GM19455 (cell line): ENCODE measurements around the gene ART4.

Experiments
- ATAC-seq: cut with Tn5 transposase; IDR thresholded peaks from one replicate; pipeline ENCODE4 v1.9.1; 2021; ENCODE audit not compliant: unreplicated experiment

The ART4 gene

DNA sequence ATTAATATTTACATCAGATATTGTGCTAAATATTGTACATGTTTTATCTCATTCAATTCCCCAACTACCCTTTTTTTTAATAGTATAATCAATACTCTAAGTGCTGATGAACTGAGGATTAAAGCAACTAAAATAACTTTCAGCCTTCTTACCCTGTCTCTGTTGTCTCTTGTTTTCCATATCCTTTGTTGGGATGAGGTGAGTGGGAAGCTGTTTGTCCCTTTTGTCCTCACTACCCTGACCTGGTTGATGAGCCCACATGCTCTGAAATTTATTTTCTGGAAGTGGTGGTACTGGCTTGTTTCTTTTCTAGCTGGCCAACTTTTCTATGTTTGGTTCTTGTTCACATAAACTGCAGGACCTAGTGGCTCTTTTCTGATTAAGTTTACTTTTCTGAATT lies 9.6 kb upstream of the ART4 start:
- no peak for ATAC-seq

DNA sequence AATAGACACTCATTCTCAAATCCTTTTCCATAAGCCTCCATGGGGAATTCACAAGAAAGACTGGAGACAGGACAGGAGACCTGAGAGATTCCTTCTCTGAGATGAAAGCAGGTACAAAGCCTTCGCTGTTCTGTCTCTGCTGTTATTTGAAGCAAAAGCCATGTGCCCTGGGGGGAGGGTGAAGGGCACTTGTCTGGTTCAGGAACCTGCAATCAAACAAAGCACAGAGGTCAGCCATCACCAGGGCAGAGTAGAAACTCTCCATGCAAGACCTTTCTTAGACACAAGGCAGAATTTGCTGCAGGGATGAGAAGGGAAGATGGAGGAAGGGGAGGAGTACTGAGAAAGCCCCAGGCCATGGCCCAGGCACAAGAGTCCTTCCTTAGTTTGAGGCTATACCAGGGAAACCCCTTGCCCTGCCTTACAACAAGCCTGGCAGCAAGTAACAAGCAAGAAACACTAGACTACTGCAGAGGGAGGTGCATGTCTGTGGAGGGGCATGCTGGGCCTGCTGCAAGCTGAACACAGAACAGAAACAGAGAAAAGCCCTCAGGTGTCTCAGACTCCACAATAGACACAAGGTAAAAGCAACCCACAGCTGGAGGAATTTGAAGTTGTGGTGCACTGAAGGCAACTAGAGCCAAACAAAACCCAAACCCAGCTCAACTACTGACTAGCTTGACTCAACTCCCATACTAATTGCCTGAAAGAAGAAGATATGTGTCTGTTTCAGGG lies 7.8 kb upstream of the ART4 start:
- peak; percentile 83 for ATAC-seq

DNA sequence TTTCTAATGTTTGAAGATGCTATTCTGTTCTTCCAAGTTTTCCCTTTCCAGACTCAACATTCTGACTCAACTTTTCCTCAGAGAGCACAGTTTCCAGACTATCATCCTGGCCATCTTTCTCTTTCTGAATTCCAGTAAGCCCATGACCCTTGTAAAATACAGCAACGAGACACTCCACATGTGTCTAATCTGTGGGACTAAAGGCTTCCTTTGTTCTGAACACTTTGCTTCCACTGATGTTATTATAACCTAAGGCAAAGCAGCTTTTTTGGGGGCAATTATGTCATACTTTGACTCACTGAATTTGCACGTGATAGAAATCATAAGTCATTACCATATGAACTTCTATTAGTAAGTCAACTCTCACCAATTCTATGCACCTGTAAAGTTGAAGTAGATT lies 6.3 kb upstream of the ART4 start:
- no peak for ATAC-seq

DNA sequence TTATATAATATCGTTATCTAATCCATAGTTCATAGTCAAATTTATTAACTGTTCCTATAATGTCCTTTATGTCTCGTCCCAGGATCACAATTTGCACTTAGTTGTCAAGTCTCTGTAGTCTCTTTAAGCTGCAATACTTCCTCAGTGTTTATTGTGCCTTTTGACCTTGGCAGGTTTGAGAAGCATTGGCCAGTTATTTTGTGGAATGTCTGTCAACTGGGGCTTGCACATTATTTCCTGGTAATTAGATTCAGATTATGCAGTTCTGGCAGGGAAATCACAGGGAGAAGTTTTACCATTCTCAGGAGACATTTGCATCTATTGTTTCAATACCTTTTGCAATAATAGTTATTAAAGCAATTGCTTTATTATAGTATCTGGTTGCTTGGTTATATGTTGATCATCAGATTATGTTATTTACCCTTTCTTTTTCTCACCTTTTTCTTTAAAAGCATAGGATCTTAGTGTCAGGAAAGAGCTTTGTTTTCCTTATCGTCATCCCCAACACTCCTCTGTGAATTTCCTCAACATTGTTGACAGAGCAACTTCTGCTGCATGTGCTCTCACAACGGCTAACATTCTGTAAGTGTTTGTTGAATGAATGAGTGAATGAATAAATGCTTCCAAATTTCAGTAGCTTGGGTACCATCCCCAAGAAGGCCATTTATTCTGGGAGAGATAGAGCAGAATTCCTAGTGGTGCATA lies 3.7 kb upstream of the ART4 start:
- ATAC-seq: no peak

DNA sequence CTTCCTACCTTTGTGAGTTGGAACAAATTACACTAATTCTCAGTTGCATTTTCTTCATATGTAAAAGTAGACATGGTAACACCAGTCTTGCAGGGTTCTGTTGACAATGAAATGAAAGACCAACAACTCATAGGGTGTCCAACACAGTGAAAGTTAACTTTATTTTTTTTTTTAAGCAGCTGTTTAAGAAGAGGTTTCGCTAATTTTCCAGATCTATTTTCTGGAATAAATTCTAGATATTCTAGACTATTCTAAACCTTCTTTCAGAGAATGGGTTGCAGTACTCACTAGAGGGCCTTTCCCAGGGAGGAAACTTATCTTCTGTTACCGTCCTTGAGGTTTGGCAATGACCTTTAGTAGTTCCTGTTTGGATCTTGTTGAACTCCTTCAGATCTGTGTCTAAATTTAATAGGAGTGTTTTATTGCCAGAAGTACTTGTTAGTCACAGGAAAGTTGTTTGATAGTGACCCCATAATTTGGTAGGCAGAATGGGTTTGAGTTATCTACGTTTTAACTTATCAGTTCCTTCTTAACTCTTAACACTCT lies 2.8 kb upstream of the ART4 start:
- no peak for ATAC-seq

DNA sequence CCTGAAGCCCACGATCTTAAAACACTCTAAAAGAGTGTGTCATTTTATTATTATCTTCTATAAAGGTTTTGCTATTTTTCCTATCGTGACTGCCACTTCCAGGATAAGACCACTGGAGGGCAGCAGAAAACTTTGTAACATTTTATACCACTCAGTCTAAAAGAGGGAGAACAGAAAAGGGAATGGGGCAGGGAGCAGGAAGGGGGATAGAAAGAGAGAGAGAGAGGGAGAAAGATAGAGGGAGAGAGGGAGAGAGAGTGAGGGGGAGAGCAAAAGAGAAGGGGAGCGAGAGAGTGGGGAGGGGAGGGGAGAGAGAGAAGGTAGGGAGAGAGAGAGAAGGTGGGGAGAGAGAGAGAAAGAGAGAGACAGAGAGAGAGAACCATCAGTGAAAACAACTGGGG lies 2.0 kb upstream of the ART4 start:
- no peak for ATAC-seq

DNA sequence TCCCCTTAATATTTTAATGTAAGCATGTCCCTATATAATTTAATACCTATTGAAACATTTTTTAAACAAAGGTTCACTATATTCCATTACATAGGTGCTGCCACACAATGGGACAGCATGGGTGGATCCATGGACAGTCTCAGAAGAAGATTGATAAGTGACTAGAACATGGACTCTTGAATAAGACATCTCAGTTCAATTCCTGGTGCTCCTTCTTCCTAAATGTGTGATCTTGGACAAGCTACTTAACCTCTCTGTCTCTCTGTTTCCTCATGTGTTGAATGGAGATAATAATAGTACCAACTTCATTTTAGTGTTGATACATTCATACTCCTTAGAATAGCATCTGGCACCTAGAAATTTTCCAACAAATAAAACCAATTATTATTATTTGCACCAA lies 1.1 kb upstream of the ART4 start:
- no peak for ATAC-seq

DNA sequence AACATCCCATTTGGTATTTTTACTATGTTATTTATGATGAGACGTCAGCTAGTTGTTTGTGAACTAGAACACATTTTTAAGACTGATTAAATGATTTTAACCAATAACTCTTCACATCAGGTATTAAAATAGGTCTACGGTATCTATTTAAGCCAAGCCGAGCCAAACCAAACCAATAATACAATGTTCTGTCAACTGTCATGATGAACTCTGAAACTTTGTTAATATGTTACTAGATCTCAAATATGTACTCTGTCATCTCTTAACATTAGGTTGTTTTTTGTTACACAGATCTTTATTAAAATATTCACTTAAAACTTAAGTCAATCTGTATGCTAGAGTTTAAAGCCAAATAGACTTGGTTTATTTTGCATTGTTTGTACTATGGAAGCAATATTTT lies 1.0 kb downstream of the ART4 start:
- ATAC-seq: no peak

DNA sequence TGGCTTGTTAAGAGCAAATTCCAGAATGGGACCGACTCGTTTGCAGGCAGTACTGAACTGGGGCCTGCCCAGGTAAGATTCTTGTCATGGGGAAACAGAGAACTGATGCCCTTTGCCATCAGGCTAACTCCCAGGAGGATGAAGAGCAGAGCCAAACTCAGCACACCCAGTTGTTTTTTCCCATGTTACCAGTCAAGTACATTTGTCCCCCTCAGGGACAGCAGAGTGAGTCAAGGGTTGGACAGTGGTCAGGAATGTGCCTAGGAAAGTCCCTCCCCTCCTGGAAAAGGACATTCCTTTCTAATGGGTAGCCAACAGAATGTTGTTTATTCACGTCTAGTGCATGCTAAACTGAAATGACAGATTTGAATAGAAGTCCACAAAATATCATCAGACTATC lies 1.6 kb downstream of the ART4 start:
- ATAC-seq: no peak

DNA sequence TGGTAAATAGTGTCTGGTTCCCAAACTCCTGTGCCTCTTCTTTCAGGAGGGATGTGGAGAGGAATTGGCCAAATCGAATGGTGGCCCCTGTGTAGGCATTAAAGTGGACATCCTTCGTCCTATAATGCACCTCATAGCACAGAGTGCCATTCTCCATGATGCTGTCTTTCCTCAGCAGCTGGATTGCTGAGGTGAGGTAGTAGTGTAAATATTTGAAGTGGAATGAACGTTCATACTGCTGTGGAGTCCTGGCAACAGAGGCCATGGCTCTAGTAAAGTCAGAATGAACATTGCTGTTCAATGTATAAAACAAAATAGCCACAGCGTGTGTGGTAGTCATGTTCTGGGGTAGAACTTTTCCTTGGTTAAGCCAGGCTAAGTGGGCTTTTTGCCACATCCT lies 2.7 kb downstream of the ART4 start:
- no peak for ATAC-seq

DNA sequence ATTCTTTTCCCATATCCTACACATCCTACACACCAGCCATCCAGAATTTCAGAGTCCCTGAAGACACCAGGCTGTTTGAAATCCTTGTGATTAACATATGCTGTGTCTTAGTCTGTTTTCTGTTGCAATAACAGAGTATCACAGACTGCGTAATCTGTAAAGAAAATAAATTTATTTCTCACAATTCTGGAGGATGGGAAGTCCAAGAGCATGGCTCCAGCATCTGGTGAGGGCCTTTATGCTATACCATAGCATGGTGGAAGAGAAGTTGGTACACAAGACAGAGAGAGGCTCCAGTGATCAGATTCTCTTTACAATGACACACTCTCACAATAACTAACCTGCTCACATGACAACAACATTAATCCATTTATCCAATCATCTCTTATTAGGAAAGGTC lies 4.1 kb downstream of the ART4 start:
- no peak for ATAC-seq

DNA sequence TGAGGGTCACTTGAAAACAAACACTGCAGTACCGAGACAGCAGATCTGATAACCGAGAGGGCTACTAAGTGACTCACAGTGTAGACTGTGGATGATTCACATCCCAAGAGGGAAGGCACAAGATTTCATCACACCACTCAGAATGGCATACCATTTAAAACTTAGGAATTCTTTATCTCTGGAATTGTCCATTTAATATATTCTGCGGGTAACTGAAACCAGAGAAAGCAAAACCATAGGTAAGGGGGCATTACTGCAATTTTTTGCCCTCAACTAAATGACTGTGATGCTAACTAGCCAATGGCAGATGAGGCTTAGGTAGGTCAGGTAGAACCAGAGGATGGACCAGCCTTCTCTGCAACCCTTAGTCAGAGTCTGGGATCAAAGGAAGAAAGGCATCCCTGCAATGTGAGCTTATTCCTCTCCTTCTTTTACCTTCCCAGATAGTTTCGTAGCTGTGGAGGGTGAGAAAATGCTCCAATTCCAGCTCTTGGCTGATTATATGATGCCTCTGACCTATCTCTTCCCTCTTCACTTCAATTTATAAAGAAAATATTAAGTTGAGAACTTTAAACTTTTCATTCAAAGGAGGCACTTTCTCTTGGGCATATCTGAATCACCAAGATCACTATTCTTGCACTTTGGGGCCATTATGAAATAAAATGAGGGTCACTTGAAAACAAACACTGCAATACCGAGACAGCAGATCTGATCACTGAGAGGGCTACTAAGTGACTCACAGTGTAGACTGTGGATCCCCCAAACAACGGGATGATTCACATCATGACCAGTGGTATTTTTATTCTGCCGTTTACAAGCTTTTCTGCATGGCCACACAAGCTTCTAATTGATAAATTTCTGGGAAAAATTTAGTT lies 6.8 kb downstream of the ART4 start:
- no peak for ATAC-seq

DNA sequence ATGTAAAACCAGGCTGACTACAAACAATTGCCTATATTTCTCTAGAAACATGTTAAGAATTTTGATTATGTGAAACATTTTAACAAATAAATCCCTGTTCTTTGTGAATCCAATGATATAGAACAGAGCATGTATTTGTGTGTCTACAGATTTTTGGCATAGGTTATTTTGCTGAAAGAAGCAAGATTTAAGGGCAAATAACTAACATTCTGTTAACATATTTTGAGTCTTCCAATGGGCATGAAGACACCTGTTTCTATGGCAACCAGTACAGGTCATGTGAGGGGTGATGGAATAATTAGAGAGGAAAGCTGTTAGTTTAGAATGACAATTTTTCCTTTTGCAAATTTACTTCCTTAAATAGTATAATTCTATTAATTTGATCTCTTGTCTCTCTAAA lies 8.8 kb downstream of the ART4 start:
- ATAC-seq: no peak

DNA sequence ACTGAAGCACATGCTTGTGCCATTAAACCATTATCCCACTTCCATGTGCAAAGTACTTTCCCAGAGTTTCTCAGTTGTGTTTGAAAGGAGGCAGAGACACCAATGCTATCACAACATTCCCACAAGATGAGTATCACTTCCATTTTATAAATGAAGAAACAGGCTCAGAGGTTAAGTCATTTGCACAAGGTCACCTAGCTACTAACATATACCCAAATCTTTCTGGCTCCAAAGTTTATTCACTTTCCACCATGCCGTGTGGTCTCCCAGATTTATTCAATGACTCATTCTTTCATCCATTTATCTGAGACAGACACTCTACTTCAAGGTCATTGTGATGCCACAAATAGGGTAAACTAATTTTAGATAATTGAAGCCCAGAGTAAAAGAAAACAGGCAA lies 9.4 kb downstream of the ART4 start:
- no peak for ATAC-seq

DNA sequence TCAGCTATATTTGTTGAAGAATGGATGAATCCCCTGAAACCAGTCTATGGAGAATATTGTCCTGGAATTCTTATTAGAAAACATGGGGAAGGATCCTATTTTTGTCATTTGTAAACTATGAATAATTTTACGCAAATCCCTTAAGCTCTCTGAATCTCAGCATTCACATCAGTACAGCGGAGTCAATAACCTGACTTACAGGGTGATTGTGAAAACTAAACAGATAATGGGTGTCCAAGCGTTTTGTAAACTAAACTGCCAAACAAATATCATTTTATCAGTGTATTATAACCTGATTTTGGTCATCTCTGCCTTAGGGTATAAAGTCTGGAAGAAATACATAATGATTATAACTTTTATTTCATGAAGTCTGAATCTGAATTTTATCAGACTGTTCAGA lies 10.0 kb downstream of the ART4 start:
- ATAC-seq: no peak

DNA sequence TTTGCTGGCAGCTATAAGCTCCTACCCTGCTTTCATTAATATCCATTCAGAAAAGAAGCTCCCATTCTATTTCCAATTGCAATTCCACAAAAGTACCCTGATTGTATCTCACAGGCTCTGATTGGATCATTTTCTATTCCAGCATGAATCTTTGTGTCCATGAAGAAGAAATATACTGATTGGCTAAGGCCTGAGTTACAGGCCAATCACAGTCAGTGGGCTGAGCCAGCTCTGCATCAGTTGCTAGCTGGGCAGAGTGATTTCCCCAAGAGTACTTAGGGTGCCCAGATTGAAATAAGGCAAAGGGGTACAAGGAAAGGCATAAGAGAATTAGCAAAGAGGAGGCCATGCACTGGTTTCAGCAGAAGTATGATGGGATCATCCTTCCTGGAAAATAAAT lies 14.4 kb downstream of the ART4 start:
- ATAC-seq: peak; percentile 57

DNA sequence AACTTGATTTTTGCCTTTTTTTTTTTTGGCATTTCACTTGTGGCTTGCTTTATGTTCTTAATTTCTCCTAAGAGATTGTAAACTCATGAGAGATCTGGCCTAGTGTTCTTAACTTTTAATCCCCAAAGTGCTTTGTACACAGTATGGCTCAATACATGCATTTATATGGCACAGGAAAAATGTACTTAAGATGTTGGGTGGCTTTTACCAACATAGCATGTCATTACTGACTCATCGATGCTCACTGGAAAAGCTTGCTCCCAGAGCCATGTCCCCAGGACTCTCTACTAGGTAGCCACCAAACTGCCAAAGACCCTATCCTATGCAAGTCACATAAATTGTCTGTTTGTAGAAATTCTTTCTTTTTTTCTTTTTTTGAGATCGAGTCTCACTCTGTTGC lies 16.3 kb downstream of the ART4 start:
- no peak for ATAC-seq

DNA sequence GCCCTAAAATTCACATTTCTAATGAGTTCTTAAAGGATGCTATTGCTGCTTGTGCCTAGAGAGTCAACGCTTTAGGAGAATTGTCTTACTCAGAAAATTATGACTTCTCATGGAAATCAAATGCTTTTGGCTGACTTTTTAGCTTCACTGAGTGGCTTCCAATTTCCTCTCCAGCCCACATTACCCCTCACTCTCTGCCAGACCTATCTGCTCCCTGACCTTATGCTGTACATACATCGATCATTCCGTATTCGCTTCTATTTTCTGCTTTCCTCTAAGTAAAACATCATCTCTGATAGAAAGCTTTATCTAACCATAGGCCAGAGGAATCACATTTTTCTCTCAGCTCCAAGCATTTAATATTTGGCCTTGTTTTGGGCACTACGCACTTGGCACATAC lies 16.8 kb downstream of the ART4 start:
- no peak for ATAC-seq

DNA sequence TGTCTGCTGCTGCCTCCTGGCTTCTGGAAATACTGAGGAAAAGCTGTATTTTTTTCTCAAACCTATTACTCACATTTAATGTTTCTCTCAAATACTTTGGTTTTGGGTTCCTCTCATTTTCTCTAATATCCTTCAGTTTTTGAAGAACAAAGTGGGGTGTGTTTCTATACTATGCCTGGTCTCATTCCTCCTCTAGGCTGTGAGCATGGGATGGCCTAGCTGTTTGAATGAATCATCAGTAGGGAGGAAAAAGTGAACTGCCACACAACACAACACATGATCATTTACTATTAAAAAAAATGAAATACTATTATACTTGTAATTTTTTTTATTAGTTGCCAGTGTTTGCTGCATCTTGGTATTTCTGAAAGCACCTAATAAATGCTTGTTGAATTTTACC lies 18.1 kb downstream of the ART4 start:
- no peak for ATAC-seq

DNA sequence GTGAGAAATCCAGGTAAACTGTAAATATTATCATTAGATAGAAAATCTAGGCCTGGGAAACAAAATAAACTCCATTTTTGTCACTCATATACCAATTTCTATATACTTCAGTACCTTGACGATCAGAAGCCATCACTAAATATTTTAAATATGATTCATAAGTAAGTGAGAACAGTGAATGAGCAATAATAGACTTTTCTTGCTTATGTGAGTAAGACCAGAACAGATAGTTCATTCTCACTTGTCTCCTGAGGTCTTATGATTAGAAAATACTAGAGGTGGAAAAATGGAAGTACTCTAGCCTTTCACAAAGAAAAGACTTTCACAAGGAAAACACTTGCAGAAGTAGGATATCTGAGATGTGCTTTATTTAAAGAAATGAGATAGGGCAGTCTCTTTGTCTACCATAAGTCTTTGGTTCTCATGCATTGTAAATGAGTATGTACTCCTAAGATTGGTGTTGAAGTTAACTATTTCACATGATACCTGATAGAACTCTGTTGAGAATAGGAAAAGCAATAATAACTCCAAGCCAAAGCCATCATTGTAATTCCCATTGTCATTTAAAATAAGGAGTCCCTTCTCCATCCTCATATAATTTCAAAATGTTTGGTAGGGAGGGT lies 19.2 kb downstream of the ART4 start:
- ATAC-seq: no peak

DNA sequence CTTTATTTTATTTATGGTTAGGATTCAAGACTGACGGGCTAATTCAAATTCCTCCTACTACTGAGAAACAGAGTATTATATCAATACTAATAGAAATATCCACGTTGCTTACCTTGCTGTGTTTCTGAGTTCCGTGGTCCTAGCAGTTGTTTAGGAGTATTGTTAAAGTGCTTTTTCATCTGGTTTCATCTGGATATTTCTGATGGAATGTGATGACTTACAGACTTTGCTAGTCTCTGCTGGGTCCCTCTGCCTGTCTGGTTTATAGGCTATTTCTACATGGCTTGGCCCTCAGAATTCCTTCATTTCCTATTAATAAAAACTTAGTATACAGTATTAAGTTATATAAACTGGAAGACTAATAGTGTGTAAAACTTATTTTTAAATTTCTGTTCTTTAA lies 29.3 kb downstream of the ART4 start, which contains the start of gene SMCO3:
Gene SMCO3 (minus strand): TSS at position 169 of the 400 bp plus-strand sequence. CDS start 7,502 bp downstream, outside the sequence.
- no peak for ATAC-seq
